ENCODE measurements around the gene PXT1. TPM values are rescaled to one million over a fixed set of nuclear protein-coding genes. Genes with fewer than 3 reads are reported as not detected.

PXT1 gene
- total RNA-seq, 3 donors from 2014 or later (not counting 1 experiment from before 2014, with no cell fraction given): 0.27 to 1.0 (median 0.28) TPM

DNA sequence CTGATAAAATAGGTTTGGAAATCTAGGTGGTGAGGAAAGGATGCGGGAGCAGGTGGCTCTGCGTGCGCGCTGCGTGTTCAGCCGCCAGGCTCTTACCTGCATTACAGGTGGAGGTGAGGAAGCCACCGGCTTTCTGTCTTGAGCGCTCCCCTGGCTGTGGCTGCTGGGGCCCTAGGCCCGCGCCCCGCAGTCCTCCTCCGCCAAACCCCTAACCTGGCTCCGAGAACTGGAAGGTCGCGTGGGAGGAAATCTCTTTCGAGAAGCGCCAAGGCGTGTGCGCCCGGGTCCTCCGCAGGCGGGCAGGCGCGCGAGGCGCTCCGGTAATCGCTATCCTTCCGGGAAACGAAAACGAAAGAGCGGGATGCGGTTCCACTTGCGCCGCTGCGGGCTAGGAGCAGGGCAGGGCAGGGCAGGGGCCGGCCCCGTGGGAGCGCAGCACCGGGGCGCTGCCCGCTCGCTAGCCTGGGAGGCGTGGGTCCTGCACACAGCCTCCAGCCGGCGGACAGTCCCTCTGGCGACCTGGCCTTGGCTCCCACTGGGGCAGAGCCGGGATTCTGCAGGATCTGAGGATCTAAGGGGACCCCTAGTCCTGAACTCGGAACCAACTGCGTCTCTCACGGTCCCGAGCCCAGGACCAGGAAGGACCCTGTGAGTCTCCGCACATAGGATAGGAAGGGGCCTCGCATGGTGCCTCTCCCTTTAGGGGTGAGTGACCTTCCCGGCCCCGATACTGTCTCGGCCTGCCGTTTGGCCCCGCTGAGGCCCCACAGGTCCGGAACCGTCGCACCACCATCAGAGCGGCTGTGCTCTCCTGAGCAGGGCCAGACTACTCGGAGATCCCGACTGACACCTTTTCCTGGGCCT is 55.0 kb downstream of the PXT1 start, which contains the start of gene ETV7:
TSS of gene ETV7 (minus strand) at position 230 of the 864 bp plus-strand sequence. CDS start at position 102, 128 bp downstream.
- no peaks in the 10 kb centered on the region for H3K36me3 Mint-ChIP-seq
- Histone ChIP-seq H3K9me3 (ENCODE audit: control insufficient read depth, insufficient read depth, low read length) (no peaks in the 10 kb centered on the region), H3K36me3 (ENCODE audit: control insufficient read depth, insufficient read depth, low read length) (no peaks in the 10 kb centered on the region), H3K27ac (ENCODE audit: low read length) (no peak within 1 kb of the TSS), H3K4me3 (ENCODE audit: low read length) (peak within 1 kb of the TSS; percentile 65), H3K27me3 (ENCODE audit: control insufficient read depth, insufficient read depth, low read length) (peaks cover 10% of the 10 kb centered on the region), H3K4me1 (ENCODE audit: control insufficient read depth, insufficient read depth, low read length) (peaks cover 20% of the 10 kb centered on the region)
- intact Hi-C loops (cut with micrococcal nuclease): no loop called here
- peak within 1 kb of the TSS; percentile 47 to 76 for H3K27ac Mint-ChIP-seq
- H3K27me3 Mint-ChIP-seq (ENCODE audit: low read depth in 2 of 2): peaks cover 14 to 29% of the 10 kb centered on the region in 2 donors
- ATAC-seq: peak; percentile 73 to 78 (median 73)
- H3K4me1 Mint-ChIP-seq: peaks cover 21 to 23% of the 10 kb centered on the region in 2 donors
- no peaks in the 10 kb centered on the region for H3K9me3 Mint-ChIP-seq
- WGBS (ENCODE audit: insufficient coverage): under 1% methylated on average over 63 of the region's 65 CpGs
- TF ChIP-seq, protein P1, sequence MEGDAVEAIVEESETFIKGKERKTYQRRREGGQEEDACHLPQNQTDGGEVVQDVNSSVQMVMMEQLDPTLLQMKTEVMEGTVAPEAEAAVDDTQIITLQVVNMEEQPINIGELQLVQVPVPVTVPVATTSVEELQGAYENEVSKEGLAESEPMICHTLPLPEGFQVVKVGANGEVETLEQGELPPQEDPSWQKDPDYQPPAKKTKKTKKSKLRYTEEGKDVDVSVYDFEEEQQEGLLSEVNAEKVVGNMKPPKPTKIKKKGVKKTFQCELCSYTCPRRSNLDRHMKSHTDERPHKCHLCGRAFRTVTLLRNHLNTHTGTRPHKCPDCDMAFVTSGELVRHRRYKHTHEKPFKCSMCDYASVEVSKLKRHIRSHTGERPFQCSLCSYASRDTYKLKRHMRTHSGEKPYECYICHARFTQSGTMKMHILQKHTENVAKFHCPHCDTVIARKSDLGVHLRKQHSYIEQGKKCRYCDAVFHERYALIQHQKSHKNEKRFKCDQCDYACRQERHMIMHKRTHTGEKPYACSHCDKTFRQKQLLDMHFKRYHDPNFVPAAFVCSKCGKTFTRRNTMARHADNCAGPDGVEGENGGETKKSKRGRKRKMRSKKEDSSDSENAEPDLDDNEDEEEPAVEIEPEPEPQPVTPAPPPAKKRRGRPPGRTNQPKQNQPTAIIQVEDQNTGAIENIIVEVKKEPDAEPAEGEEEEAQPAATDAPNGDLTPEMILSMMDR (IDR thresholded peaks at IDR 0.05): no peak
- H3K4me3 Mint-ChIP-seq: peak within 1 kb of the TSS; percentile 98
- peak; percentile 40 to 64 for DNase-seq

DNA sequence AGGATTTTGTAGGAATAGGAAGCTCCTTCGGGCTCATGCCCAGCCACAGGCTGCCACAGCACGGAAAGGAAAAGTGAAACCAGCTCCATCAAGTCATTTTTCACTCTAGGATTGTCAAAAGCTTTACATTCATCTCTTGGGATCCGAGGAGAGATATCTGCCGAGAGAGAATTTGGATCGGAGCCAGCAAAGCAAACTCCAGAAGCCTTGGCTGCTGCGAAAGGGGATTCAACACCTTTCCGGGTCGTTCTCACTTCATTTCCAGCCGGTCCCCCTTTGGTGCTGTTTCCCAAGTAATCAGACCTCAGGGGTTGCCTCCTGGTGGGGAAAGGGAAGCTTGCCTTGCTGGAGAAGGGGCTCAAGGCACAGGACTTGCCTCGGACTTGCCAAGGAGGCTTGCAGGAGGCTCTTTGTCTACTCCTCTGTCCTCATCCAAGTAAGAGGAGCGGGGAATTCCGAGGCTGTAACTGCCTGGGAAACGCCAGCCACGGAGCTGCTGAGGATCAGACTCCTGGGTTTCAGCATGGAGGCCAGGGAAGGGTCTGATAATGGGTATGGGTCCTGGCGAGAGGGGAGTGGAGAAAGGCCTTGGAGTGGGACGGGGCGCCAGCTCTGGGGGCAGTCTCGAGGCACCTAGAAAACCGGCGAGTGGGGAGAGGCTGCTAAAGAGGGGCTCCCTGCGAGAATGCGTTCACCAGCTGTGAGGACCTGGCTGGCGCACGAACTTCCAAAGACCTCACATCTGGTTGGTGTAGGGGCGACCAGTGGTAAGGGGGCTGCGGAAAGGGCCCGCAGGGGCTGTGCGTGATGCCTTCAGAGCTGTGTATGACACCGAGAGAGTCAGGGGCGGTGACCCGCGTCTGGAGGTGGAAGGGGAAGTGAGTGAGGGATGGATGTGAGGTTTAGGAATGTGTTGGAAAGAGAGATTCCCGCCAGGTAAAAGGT is 55.9 kb downstream of the PXT1 start:
- H3K4me3 Mint-ChIP-seq: peak overlapping the region; percentile 98
- no peaks in the 10 kb centered on the region for H3K36me3 ChIP-seq (ENCODE audit: control insufficient read depth, insufficient read depth, low read length)
- H3K27me3 ChIP-seq (ENCODE audit: control insufficient read depth, insufficient read depth, low read length): peaks cover 10% of the 10 kb centered on the region
- peak; percentile 40 to 52 (median 49) for ATAC-seq
- H3K4me1 Mint-ChIP-seq: peaks cover 21 to 23% of the 10 kb centered on the region in 2 donors
- H3K36me3 Mint-ChIP-seq: no peaks in the 10 kb centered on the region
- DNase-seq: peak in 1 of 2 donors; percentile 41
- no peaks in the 10 kb centered on the region for H3K9me3 Mint-ChIP-seq
- peak overlapping the region; percentile 65 for H3K4me3 ChIP-seq (ENCODE audit: low read length)
- H3K27ac Mint-ChIP-seq: peak overlapping the region; percentile 47 to 76
- H3K4me1 ChIP-seq (ENCODE audit: control insufficient read depth, insufficient read depth, low read length): peaks cover 20% of the 10 kb centered on the region
- no peak overlapping the region for H3K27ac ChIP-seq (ENCODE audit: low read length)
- peaks cover 14 to 29% of the 10 kb centered on the region in 2 donors for H3K27me3 Mint-ChIP-seq (ENCODE audit: low read depth in 2 of 2)
- no peaks in the 10 kb centered on the region for H3K9me3 ChIP-seq (ENCODE audit: control insufficient read depth, insufficient read depth, low read length)
- 5% methylated on average over 32 of the region's 33 CpGs for WGBS (ENCODE audit: insufficient coverage)
- intact Hi-C loops (cut with micrococcal nuclease): no loop called here
- TF ChIP-seq, protein P1 (IDR thresholded peaks at IDR 0.05): no peak

DNA sequence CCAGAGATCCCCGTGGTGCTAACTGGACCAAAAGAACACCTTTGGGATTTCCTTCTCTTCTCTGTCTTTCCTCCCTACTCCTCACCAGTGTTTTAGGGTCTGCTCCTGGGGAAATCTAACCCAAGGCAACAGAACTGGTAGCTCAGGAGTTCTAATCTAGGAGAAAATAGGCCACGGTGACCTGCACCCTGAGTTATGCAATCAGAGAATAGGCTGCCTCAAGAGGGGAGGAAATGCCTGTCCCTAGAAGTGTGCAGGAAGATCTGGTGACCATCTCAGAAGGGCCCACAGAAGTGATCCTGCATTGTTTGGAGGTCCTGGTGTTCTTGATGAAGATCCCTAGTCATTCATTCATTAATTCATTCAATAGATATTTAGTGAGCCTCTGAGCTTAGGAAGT is 58.6 kb downstream of the PXT1 start:
- Histone ChIP-seq H3K36me3 (ENCODE audit: control insufficient read depth, insufficient read depth, low read length) (no peaks in the 10 kb centered on the region), H3K4me3 (ENCODE audit: low read length) (no peak overlapping the region), H3K27ac (ENCODE audit: low read length) (no peak overlapping the region), H3K9me3 (ENCODE audit: control insufficient read depth, insufficient read depth, low read length) (no peaks in the 10 kb centered on the region), H3K4me1 (ENCODE audit: control insufficient read depth, insufficient read depth, low read length) (peaks cover 20% of the 10 kb centered on the region), H3K27me3 (ENCODE audit: control insufficient read depth, insufficient read depth, low read length) (peaks cover 10% of the 10 kb centered on the region)
- no peaks in the 10 kb centered on the region for H3K36me3 Mint-ChIP-seq
- ATAC-seq (no peak), DNase-seq (no peak)
- TF ChIP-seq, protein P1 (IDR thresholded peaks at IDR 0.05): no peak
- no peak overlapping the region for H3K27ac Mint-ChIP-seq
- no peaks in the 10 kb centered on the region for H3K9me3 Mint-ChIP-seq
- 76% methylated on average over 2 of the region's 2 CpGs for WGBS (ENCODE audit: insufficient coverage)
- peaks cover 14 to 15% of the 10 kb centered on the region in 2 donors for H3K27me3 Mint-ChIP-seq (ENCODE audit: low read depth in 2 of 2)
- H3K4me1 Mint-ChIP-seq: peaks cover 21 to 23% of the 10 kb centered on the region in 2 donors
- H3K4me3 Mint-ChIP-seq: no peak overlapping the region
- intact Hi-C loops (cut with micrococcal nuclease): no loop called here
